IPS DF 6.9 (cell line): Measurements from ENCODE around the gene NCK1.

Experiments
- DNase-seq: peaks from one replicate; pipeline ENCODE4 v3.0.0-alpha.2; 2013; ENCODE audit warnings: low read depth, low spot score
- H3K27ac ChIP-seq: one replicate; pipeline ENCODE4 v1.5.1; 2013; ENCODE audit warnings: low read length, control low read depth
- H3K27me3 ChIP-seq: 2 replicates; pipeline ENCODE4 v1.6.1; 2013; ENCODE audit warnings: mild to moderate bottlenecking, low read length; ENCODE audit not compliant: control insufficient read depth, insufficient read depth
- H3K36me3 ChIP-seq: 2 replicates; pipeline ENCODE4 v1.6.1; 2013; ENCODE audit warnings: low read length; ENCODE audit not compliant: control insufficient read depth, insufficient read depth
- H3K4me1 ChIP-seq: 2 replicates; pipeline ENCODE4 v1.6.1; 2013; ENCODE audit warnings: low read length; ENCODE audit not compliant: control insufficient read depth, insufficient read depth
- H3K4me3 ChIP-seq: 2 replicates; pipeline ENCODE4 v1.5.1; 2013; ENCODE audit warnings: mild to moderate bottlenecking, low read length
- H3K9me3 ChIP-seq: 2 replicates; pipeline ENCODE4 v1.6.1; 2013; ENCODE audit warnings: low read length, inconsistent platforms; ENCODE audit not compliant: control insufficient read depth, insufficient read depth
- WGBS: extraction: QIAGEN DNeasy Blood & Tissue Kit; methylation state at CpG from one replicate; pipeline ENCODE4 v1.1.7; 2013; ENCODE audit warnings: mixed read lengths, missing lambda C conversion rate; ENCODE audit not compliant: insufficient read length, insufficient coverage; 5-methylcytosine and 5-hydroxymethylcytosine counted together

Gene NCK1

GRCh38 chr3:136836511-136837156 is 25.4 kb upstream of the NCK1 start:
- Histone ChIP-seq H3K4me3 (no peak overlapping the region), H3K4me1 (no peaks in the 10 kb centered on the region), H3K27me3 (no peaks in the 10 kb centered on the region), H3K9me3 (no peaks in the 10 kb centered on the region), H3K27ac (no peak overlapping the region), H3K36me3 (no peaks in the 10 kb centered on the region)
- no peak for DNase-seq

- DNase-seq, result no peak
- WGBS, result no CpG with 5 or more reads among the region's 1 CpG
- Histone ChIP-seq H3K4me3 (no peak overlapping the region), H3K9me3 (no peaks in the 10 kb centered on the region), H3K4me1 (no peaks in the 10 kb centered on the region), H3K36me3 (no peaks in the 10 kb centered on the region), H3K27me3 (no peaks in the 10 kb centered on the region), H3K27ac (no peak overlapping the region)
Observed at GRCh38 chr3:136838641-136839555, 23.1 kb upstream of the NCK1 start.

DNA sequence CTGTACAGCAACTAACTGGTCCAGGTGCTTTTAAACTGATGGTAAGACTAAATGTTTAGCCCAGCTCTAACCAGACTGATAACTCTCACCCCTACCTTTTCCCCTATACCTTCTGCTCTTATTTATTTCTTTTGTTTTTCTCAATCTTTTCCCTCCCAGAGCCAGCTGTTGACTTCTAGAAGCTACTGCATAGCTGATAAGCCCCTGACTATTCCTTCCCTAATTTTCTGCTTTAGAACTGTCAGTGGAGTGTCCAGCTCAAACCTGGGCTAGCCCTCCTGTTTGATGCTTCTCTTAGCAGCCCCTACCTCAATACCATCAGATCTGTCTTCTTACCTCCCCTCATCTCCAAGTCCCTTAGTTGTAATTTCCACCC is 22.5 kb upstream of the NCK1 start:
- Histone ChIP-seq H3K27me3 (no peaks in the 10 kb centered on the region), H3K4me1 (no peaks in the 10 kb centered on the region), H3K27ac (no peak overlapping the region), H3K9me3 (no peaks in the 10 kb centered on the region), H3K4me3 (no peak overlapping the region), H3K36me3 (no peaks in the 10 kb centered on the region)
- no peak for DNase-seq

DNA sequence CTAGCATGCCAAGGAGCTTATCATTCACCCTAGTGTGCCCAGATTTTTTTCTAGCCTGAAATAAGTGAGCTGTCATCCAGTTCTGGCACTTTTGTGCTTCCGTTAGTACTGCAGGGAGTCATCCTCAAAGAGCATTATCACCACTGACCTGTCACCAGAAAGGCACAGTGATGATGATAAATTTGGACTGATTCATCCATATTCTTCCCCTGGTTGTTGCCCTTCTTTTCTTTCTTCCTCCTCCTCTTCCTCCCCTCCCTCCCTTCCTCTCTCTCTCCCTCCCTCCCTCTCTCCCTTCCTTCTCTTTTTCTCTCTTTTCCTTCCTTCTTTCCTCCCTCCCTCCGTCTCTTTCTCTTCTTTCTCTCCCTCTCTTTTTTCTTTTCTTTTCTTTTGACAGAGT is 21.8 kb upstream of the NCK1 start:
- no peak for DNase-seq

GRCh38 chr3:136842294-136842693 is 19.7 kb upstream of the NCK1 start:
- Histone ChIP-seq H3K9me3 (no peaks in the 10 kb centered on the region), H3K4me3 (no peak overlapping the region), H3K4me1 (no peaks in the 10 kb centered on the region), H3K27ac (no peak overlapping the region), H3K27me3 (no peaks in the 10 kb centered on the region), H3K36me3 (no peaks in the 10 kb centered on the region)
- no CpG with 5 or more reads among the region's 1 CpG for WGBS
- DNase-seq, result no peak

More for the DNA sequence above, 21.8 kb upstream of the NCK1 start:
- no peak overlapping the region for H3K27ac ChIP-seq
- no peaks in the 10 kb centered on the region for H3K4me1 ChIP-seq
- WGBS, result no CpG with 5 or more reads among the region's 2 CpGs
- H3K9me3 ChIP-seq, result no peaks in the 10 kb centered on the region
- no peaks in the 10 kb centered on the region for H3K27me3 ChIP-seq
- H3K4me3 ChIP-seq, result no peak overlapping the region
- no peaks in the 10 kb centered on the region for H3K36me3 ChIP-seq

DNA sequence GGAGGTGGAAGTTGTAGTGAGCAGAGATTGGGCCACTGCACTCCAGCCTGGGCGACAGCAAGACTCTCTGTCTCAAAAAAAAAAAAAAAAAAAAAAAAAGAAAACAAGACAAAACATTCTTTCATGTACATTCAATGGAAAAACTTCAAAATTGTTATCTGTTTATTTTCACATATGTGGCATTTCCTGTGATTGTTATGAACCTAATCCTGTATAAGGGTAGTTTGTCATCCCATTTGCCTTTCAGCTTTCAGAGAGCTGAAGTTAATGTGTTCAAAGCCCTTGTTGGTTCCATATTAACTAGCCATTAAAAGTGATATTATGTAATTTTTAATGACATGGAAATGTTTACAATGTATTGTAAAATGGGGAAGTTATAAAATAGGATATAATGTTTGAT is 17.3 kb upstream of the NCK1 start:
- DNase-seq, result no peak
- WGBS, result no CpG with 5 or more reads among the region's 1 CpG
- Histone ChIP-seq H3K36me3 (no peaks in the 10 kb centered on the region), H3K27ac (no peak overlapping the region), H3K4me1 (no peaks in the 10 kb centered on the region), H3K27me3 (no peaks in the 10 kb centered on the region), H3K4me3 (no peak overlapping the region), H3K9me3 (no peaks in the 10 kb centered on the region)

DNA sequence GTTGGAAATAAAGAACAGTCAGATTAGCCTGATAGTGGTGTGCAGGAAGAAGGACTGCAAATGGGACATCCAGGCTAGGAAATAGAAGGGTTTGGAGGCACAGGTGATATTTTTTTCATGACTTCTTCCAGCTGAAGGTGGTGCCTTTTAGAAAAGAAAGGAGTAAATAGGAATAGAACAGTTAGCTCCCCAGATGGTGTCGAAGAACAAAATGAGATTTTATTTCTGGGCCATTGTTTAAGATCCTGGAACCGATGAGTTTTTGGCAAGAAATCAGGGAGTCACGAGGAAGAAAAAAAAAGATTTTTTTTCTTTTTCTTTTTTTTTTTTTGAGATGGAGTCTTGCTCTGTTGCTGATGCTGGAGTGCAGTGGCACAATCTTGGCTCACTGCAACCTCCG is 9.8 kb upstream of the NCK1 start:
- Histone ChIP-seq H3K4me3 (no peak overlapping the region), H3K4me1 (no peaks in the 10 kb centered on the region), H3K36me3 (peaks cover 3% of the 10 kb centered on the region; the same call in 1 of the 2 replicates), H3K9me3 (no peaks in the 10 kb centered on the region), H3K27me3 (no peaks in the 10 kb centered on the region), H3K27ac (no peak overlapping the region)
- no CpG with 5 or more reads among the region's 4 CpGs for WGBS
- no peak for DNase-seq

DNA sequence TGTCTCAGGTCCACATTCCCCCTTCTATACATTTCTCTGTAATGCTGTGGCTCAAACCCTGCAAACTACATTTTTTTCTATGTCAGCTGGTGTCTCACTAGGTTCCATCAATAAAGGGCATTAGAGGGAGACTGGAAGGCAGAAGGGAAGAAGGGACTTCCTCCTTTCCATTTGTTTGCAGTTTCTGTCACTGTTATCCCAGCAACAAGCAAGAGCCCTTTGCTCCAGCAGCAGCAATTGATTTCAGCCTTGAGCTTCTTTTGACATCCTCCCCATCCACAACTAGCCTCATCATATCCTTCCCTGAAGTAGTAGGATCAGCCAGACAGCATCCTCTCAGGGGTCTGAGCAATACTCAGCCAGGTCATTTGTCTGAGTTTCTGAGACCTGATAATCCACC is 5.3 kb upstream of the NCK1 start:
- Histone ChIP-seq H3K4me1 (0 out of 2 replicates have a peak, but pooled peaks cover 1% of the 10 kb centered on the region), H3K27ac (no peak overlapping the region)
- DNase-seq, result no peak

GRCh38 chr3:136858381-136858780 is 3.6 kb upstream of the NCK1 start:
- H3K27ac ChIP-seq, result no peak overlapping the region
- H3K9me3 ChIP-seq, result no peaks in the 10 kb centered on the region
- no peak for DNase-seq
- no peaks in the 10 kb centered on the region for H3K27me3 ChIP-seq
- H3K36me3 ChIP-seq, result peaks cover 3% of the 10 kb centered on the region; the same call in 1 of the 2 replicates
- H3K4me3 ChIP-seq, result no peak overlapping the region
- H3K4me1 ChIP-seq, result 0 out of 2 replicates have a peak, but pooled peaks cover 1% of the 10 kb centered on the region

More for the DNA sequence above, 5.3 kb upstream of the NCK1 start:
- Histone ChIP-seq H3K4me3 (no peak overlapping the region), H3K9me3 (no peaks in the 10 kb centered on the region), H3K27me3 (no peaks in the 10 kb centered on the region), H3K36me3 (peaks cover 3% of the 10 kb centered on the region; the same call in 1 of the 2 replicates)

GRCh38 chr3:136860541-136860940 is 1.5 kb upstream of the NCK1 start:
- Histone ChIP-seq H3K4me1 (0 out of 2 replicates have a peak, but pooled peaks cover 1% of the 10 kb centered on the region), H3K4me3 (peak overlapping the region; percentile 71; the same call in 1 of the 2 replicates), H3K9me3 (no peaks in the 10 kb centered on the region), H3K36me3 (no peaks in the 10 kb centered on the region), H3K27me3 (no peaks in the 10 kb centered on the region), H3K27ac (no peak overlapping the region)
- WGBS, result no CpG with 5 or more reads among the region's 4 CpGs
- DNase-seq, result no peak
